ENCODE measurements around the gene OCLN.

GRCh38 chr5:69527128-69527770, 34.7 kb downstream of the OCLN start:
- TF ChIP-seq EP300 (IDR thresholded peaks at IDR 0.05) (no peak), CTCF (IDR thresholded peaks at IDR 0.05) (no peak)

Data from gastroesophageal sphincter (tissue), 3 donors.